ENCODE measurements around the gene TTC3.
"Not testable (repeated sequence)": the region's sequence is repeated elsewhere in the genome, so short reads cannot be mapped to it uniquely, and the experiment has no call there.

Gene TTC3

GRCh38 chr21:37200641-37201480, 127.8 kb downstream of the TTC3 start:
- DNase-seq, result no peak

DNA sequence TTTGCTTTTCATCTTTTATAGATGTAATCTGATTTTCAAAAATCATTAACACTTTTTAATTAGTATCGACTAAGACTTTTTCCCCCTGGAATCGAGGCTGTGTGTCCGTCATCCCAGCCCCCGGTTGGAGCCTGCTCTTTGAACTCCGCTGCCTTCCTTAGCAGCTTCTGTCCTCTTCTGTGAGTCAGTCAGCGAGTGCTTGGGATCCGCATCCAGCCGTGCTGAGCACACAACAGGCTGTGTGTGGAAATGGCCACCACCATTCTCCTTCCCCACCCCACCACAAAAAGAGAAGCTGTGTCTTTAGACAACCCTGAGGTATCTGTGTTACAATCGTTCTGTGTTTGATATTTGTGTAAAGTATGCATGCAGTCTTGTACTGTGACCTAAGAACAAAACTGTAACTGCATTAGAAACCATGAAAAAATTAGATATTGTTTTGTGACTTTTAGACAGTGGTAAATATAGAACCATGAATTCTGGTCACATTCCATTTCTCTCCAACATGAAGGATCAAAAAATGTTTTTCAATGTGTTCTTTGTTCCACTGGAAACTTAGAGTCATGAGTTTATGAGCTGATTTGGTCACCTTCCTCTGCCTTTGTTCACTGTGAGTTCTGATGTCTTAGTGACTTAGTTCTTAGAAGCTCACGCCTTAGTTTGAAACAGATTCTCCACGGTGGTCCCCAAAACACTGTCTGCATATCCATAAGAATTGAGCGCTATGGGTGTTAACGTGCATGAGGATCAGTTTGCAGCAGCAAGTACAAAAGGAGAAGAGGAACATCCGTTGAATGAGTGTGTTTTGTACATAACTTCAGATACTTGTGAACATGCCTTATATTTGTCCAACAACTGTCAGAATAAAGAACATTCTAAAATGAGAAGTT, 129.4 kb downstream of the TTC3 start:
- no peak for DNase-seq

DNA sequence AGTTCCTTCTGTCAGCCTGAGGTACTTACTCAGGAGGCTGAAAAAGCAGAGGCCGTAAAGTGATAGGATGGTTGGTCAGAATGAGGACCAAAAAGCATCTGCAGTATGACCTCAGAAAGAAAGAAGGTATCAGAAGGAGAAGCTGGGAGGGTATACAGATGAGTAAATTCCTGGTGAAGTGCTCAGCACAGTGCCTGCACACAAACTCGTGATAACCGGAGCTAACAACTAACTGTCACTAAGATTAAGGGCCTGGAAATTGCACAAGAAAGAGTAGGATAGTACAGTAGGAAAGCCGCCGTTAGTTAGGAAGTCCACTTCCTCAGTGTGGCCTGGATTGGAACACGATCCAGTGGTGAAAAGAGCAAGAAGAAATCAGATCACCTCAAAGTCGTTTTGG, 131.5 kb downstream of the TTC3 start:
- no peak for DNase-seq

GRCh38 chr21:37206496-37206895, 133.4 kb downstream of the TTC3 start:
- DNase-seq, result no peak

GRCh38 chr21:37207441-37208009, 134.5 kb downstream of the TTC3 start:
- DNase-seq, result no peak

- no peak for DNase-seq
These were observed 135.1 kb downstream of the TTC3 start for GRCh38 chr21:37208056-37208721.

DNA sequence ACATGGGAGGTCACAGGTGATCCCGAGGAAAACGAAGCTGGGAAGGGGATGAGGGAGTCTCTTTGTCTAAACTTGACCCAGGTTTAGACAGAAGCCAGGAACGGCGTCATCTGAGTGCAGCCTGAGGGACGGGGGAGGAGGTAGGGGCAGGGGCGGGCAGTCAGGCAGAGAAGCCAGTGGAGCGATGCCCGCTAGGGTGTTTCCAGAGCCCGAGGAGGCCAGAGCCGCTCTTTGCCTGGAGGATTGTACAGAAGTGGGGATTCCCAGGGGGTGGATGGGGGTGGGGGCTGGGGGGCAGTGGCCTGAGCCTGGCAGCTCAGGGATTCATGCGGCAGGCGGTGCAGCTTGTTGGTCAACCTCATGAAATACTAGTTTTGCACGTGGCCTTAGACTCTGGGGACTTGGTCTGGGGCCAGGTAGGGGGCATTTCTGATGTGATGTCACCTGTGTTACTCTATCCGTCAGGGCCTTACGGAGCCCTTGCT, 135.7 kb downstream of the TTC3 start:
- DNase-seq, result no peak

GRCh38 chr21:37210130-37210529, 137.1 kb downstream of the TTC3 start:
- DNase-seq, result no peak

- no peak for DNase-seq
These were observed 137.7 kb downstream of the TTC3 start for GRCh38 chr21:37210799-37211198.

- no peak for DNase-seq
These were observed 141.9 kb downstream of the TTC3 start for GRCh38 chr21:37214952-37215351.

DNA sequence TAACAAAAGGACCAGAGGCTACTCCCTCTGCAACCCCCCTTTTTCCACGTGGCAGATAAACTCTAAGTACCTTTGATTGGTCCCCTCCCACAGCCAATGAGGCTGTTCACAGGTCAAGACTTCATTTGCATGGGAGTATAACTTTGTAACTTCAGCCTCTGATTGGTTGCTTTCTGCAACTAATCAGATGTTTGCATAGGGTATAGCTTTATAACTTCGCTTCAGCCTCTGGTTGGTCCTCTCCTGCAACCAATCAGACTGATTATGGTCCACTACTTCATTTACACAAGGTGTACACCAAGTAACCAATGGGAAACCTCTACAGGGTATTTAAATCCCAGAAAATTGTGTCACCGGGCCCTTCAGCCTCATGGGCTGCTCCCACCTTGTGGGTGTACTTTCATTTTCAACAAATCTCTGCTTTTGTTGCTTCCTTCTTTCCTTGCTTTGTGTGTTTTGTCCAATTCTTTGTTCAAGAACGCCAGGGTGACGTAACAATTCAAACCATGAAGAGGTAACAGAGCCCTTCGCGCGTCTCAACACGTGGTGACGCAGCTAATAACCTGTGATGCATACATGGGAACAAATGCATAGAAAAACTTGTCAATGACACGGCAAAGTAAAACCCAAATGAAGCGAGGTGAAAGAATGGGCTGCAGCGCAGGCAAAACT, 146.8 kb downstream of the TTC3 start:
- DNase-seq, result peak; percentile 25

DNA sequence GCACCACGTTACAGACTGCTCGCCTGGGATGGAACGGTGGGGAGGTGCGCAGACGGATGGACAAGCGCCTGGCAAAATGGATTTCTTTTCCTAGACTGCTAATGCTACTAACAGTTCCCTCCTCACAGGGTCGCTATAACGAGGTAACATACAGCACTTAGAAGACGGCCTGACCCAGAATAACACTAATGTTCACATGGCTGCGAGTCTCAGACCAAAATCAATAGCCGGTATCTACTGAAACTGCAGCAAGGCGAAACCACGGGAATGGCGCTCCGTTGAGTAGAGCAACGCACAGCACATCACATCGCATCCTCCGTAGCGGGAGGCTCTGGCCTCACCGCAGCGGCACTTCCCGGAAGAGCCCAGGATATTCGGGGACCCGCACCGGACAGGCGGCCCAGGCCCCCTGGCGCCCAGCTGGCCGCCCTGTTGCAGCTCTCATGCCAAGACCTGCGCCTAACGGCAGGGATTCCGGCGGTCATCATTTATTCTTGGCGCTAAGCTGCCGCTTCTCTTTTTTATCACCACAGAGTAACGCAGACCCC, 147.5 kb downstream of the TTC3 start:
- DNase-seq, result peak; percentile 53

DNA sequence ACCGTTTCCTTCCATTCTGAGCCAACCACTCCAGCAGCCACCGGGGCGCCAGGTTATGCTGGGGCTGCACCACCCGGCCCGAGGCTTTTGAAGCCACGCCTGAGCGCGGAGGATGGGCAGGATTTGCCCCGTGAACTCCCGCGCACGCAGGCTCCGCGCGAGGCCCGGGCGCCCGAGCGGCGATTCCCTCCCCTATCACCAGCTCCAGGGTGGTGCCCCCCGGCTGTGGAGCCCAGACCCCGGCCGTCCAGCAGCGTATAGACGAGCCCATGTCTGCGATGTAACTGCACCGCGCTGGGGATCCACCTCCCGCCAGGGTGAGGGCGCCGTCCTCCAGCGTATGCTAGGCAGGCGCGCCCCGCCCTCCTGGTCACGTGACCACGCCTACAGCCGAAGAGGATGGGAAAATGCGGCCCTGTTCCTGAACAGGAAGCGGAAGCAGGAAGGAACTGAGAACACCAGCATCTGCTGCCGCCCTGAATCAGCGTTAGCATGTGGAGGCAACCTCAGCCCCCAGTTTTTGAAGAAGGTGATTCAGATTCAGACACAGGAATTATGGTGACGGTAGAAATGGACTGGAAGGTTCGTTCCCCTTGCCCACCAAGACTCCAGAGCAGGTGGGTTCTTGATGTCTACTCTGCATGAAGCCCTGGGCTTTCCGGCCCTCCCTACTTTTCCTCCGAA, 148.1 kb downstream of the TTC3 start:
- DNase-seq, result peak; percentile 97

DNA sequence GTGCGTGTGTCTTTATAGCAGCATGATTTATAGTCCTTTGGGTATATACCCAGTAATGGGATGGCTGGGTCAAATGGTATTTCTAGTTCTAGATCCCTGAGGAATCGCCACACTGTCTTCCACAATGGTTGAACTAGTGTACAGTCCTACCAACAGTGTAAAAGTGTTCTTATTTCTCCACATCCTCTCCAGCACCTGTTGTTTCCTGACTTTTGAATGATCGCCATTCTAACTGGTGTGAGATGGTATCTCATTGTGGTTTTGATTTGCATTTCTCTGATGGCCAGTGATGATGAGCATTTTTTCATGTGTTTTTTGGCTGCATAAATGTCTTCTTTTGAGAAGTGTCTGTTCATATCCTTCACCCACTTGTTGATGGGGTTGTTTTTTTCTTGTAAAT, 149.2 kb downstream of the TTC3 start:
- not testable (repeated sequence) for DNase-seq

GRCh38 chr21:37223804-37224345, 150.8 kb downstream of the TTC3 start:
- no peak for DNase-seq

DNA sequence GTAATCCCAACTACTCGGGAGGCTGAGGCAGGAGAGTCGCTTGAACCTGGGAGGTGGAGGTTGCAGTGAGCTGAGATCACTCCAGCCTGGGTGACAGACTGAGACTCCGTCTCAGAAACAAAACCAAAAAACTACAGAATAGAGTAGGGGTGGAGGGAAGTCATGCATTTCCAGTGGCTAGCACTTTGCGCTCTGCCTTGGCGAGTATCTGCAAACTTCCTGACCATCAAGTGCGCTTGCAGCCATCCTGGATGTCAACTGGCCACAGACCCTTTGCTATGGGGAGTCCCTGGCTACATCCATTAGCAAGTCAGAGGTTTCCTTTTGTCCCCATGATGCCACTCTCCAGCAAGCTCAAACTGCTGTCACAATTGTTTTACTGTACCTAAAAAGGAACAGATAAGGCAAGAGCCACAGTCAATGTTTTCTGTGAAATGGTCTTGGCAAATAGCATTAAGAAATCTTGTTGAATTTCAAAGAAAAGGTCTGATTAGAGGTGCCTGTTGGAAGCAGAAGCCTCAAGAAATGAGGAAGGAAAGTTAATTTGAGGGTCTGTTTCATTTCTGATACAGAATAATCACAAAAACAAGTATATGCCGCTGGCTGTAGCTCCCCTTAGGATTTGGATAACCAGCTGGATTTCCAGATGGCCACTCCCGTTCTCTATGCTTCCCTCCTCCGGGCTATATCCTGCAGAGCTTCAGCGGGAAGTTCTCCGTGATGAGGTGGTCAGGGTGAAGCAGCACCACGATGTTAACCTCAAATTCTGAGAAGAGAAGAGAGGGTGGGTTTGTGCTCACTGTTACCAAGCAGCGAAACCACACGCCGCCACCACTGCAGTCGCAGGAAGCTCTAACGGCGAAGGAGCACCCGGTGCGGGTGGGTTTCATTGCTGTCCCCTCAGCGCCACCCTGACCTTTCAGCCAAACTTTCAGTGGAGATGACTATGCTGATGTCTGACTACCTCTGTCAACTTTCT, 152.1 kb downstream of the TTC3 start:
- peak; percentile 55 for DNase-seq

- DNase-seq, result no peak
These were observed 153.2 kb downstream of the TTC3 start for GRCh38 chr21:37226041-37226920.

All from CD4-positive, alpha-beta T cell treated with Interleukin-17A for 4 hours (primary cell).